Fibroblast of skin of right biceps (primary cell): Measurements from ENCODE around the gene GPATCH4.
A peak's percentile ranks its signal among the peaks of the same experiment; 100 is the strongest.
"Not testable (repeated sequence)": the region's sequence is repeated elsewhere in the genome, so short reads cannot be mapped to it uniquely, and the experiment has no call there.

Source experiments
- DNase-seq: peaks from one replicate; pipeline ENCODE4 v3.0.0-alpha.2; 2013

The GPATCH4 gene

DNA sequence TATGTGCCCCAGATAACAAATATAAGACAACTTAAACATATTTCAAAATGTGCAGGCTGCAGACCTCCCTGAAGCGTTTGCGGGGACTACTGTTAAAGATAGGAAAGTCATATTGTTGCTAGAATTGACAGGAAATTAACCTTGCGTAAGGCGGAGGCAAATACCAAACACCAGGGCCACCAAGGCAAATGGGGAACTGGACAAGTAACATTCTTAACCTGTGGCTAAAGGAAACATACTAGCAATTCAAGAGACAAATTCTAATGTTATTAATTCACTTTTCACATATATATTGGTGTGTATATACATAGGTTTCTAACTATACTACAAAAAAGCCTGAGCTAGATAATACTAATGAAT is 24.8 kb upstream of the GPATCH4 start:
- DNase-seq: no peak

DNA sequence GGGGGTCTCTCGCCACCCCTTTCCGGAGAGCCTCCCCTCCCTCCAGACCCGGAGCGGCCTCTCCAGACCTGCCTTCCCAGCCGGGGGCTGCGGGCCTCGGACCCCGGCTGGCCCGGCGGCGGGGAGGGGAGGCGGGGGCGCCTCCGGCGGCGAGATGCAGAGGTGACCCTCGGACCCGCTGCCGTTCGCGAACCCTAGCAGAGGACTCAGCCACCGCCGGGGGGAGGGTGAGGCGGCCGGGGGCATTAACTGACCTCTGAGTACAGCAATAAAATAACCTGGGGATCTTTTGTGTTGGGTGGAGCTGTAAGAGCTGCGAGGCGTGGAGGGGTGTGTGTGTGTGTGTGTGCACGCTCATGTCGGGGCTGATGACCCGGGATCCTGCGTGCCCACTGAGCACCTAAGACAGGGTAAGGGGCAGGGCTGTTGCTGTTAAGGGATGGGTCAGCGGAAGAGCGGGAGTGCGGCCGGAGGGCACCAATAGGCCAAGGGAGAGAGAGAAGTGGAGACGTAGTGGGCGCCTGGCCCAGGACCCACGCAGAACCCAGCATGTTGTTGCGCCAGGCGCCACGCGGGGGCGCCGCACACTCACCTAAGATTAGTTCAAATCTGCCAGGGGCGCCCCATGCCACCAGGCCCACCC is 24.3 kb upstream of the GPATCH4 start:
- peak; percentile 14 for DNase-seq

DNA sequence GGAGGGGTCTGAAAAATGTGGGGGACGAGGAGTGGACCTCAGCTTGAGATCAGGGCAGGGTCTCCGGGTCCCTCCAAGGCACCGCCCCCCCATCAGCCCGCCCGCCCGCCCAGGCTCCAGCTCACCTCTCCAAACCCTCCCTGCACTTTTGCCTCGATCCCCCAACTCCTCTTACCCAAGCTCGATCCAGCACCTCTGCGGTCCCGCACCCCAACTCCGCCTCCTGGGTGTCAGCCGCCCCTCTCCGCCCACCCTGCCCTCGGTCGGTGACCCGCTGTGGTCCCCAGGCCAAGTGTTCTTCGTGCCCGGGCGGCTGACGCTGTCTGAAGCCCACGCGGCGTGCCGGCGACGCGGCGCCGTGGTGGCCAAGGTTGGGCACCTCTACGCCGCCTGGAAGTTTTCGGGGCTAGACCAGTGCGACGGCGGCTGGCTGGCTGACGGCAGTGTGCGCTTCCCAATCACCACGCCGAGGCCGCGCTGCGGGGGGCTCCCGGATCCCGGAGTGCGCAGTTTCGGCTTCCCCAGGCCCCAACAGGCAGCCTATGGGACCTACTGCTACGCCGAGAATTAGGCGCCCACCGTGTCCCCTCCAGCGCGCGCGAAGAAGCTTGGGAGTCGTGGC is 23.6 kb upstream of the GPATCH4 start:
- DNase-seq: no peak

DNA sequence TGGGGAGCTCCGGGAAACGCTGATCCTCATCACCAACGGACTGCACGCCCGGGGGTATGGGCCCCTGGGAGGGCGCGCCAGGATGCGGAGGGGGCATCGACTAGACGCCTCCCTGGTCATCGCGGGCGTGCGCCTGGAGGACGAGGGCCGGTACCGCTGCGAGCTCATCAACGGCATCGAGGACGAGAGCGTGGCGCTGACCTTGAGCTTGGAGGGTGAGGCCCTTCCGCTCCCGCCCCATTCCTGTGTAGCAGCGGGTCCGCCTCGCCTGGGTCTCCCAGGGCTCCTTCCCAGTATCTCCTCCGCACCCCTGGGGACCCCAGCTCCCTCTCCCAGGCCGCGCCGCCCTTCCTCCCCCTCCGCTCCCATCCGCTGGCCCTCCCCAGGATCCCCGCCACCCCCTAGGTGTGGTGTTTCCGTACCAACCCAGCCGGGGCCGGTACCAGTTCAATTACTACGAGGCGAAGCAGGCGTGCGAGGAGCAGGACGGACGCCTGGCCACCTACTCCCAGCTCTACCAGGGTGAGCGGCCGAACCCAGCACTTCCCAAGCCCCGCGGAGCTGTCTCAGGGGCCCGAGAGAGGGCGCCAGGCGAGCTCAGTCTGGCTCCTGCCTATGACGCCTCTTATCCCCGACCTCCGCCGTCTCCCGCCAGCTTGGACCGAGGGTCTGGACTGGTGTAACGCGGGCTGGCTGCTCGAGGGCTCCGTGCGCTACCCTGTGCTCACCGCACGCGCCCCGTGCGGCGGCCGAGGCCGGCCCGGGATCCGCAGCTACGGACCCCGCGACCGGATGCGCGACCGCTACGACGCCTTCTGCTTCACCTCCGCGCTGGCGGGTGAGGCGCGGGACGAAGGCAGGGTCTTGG is 22.9 kb upstream of the GPATCH4 start:
- DNase-seq: peak; percentile 48

DNA sequence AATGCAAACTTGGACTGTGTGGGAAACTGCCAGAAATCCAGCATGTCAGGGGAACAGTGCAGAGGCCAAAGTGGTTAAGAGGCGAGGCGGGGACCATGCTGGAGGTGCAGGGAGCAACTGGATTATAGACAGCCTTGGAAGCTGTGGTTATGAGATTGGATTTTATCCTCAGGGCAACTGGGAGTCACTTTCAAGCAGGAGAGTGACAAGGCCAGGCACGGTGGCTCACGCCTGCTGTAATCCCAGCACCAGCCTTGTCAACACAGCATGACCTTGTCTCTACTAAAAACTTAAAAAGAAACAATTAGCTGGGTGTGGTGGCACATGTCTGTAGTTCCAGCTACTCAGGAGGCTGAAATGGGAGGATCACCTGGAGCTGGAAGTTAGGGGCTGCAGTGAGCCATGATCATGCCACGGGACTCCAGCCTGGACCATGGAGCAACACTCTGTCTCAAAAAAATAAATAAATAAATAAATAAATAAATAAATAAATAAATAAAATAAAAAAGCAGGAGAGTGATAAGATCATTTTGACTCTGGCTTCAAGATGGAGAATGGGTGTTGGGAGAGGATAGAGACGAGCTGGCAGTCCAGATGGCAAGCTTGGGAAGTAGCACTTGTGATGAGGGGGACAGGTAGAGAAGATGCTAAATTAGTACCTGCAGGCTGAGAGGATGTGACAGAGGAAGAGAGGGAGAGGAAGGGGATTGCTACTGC is 21.5 kb upstream of the GPATCH4 start:
- DNase-seq: no peak

DNA sequence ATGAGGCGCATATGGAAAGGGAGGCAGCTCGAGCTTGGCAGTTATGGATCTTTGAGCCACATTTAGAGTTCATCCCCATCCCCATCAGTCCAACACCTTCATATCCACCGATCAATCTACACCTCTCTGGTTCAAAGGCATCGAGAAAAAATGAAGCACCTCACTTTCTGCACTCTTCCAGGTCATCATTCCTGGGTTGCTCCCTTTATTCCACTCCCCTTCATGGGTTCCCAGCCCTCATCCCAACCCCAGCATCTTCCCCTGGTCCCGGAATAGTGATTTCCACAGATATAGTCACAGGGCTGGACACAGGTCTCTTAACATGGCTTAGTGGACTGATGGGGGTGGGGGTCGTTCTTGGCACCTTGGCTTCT is 18.3 kb upstream of the GPATCH4 start:
- DNase-seq: no peak

DNA sequence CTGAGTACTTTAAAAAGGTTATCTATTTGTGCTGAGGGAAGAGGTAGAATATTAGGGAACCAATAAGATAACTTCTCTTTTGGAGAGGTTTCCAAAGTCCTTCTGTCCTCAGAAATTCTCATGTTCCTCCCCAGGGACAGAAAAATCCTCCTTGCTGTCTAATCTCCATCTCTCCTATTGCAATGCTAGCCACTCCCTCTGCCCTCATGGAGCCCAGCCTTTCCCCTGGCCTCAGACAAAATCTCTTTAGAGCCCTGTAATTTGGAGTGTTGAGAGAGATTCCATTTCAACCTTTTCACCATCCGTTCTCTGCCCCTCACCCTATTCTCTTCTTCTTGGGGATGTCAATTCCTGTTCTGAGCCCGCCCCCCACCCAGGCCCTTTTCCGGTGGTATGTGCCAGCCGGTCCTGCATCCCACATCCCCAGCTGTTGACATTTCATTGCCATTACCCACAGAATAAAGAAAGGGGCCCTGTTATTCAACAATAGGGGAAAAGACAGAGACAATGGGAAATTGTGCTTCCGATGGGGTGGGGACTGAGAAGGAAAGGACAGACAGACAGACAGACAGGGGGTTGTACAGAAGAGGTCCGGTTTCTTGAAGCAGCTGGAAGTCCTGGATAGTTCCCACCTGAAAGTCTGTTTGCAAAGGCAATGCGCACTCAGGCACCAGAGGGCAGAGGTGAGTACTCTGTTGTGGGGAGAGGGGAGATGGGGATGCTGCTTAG is 17.7 kb upstream of the GPATCH4 start, which contains the start of gene HAPLN2:
TSS of gene HAPLN2 (plus strand) at position 563 of the 729 bp plus-strand sequence. CDS start 4,076 bp downstream, outside the sequence.
- peak; percentile 20 for DNase-seq

DNA sequence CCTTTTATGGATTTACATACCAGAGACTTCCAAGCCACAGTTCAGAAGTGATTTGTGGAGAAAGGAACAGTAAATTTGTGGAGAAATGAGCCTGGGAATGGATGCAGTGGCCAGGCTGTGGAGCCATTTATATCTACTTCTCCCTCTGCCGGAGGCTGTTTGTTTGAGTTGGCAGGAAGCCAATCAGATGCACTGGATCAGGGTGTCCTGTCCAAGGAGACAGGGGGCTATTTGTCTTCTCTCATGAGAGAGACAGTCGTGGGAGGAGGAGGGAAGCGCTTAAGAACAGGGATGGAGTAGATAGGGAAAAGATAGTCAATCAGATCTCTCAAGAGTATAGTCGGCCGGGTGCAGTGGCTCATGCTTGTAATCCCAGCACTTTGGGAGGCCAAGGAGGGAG is 15.2 kb upstream of the GPATCH4 start:
- peak; percentile 59 for DNase-seq

DNA sequence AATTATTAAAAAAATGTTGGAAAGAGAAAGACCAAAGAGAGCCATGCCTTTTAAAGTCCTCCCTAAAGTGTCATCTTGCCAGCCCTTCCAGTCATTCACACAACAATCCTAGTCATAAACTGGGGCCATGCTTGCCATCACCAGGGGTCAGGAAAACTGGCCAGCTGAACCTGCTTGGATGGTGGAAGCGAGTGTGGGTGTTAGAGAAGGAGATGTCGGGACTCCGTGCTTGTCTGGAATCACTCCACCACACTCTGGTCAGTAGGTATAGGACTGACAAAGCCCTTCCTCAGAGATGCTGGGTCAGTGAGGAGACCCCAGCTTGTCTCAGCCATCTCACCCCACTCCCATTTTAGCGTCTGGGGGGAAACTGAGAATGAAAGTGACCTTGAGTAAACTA is 14.7 kb upstream of the GPATCH4 start:
- DNase-seq: no peak

DNA sequence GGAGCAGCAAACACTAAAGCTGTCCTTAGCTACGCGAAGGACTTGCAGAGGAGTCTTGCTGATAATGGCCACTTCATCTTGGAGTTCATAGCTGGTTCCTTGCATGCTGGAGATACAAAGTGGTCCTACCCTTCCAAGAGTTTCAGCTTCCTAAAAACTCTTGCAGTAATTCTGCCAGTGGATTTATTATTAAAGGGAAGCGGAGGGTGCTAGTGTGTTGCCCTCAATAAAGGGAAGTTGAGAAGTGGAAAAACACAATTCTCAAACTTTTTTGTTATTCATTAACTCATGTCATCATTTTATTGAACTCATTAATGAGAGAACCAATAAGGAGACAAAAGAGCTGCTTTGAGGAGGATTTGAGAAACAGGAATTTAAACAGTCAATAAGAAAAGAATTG is 11.4 kb upstream of the GPATCH4 start:
- no peak for DNase-seq

DNA sequence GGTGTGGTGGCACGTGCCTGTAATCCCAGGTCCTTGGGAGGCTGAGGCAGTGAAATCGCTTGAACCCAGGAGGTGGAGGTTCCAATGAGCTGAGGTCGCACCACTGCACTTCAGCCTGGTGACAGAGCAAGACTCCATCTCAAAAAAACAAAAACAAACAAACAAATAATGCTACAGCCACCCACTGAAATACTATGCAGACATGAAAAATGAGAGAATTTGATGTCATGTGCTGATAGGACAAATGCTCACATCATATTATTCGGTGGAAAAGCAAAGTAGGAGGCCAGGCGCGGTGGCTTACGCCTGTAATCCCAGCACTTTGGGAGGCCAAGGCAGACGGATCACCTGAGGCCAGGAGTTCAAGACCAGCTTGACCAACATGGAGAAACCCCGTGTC is 8.8 kb upstream of the GPATCH4 start:
- DNase-seq: not testable (repeated sequence)

DNA sequence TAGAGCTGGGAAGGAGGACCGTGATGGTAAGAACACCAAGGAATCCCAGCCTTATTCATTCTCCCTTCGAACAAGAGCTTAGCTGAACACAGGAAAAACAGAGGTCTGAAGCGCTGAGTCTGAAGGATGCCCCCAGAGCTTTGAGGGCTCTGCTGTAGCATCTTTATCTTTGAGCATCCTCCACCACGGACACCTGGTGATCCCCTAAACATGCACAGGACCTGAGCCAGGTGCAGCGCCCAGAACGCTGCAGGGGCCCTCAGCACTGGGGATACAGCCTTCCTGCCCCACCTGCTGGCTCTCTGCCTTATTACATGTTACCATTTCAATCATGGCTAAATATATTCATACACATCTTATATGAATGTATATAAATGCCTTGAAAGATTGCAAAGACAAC is 7.7 kb upstream of the GPATCH4 start:
- no peak for DNase-seq

DNA sequence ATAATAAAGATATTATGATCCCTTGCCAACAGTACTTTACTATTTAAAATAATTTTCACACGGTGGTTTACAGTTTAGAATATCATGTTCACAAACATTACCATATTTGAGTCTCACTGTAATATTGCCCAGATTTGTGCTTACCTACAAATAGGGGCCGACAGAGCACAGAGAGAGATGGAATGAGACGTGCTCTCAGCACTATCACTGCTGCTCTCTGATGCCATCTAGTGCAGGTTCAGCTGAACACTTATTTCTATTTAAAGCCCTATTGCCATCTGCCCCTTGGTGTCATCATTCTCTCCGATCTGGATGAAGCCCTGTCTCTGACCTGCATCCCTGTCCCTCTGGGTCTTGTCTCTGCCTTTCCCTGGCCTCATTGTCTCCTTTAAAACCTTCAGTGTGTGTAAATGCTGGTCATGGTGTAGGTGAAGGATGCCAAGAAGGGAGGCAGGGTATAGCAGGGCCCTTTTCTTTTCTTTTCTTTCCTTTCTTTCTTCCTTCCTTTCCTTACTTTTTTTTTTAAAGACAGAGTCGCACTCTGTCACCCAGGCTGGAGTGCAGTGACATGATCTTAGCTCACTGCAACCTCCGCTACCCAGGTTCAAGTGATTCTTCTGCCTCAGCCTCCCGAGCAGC is 6.9 kb upstream of the GPATCH4 start:
- DNase-seq: peak; percentile 66

DNA sequence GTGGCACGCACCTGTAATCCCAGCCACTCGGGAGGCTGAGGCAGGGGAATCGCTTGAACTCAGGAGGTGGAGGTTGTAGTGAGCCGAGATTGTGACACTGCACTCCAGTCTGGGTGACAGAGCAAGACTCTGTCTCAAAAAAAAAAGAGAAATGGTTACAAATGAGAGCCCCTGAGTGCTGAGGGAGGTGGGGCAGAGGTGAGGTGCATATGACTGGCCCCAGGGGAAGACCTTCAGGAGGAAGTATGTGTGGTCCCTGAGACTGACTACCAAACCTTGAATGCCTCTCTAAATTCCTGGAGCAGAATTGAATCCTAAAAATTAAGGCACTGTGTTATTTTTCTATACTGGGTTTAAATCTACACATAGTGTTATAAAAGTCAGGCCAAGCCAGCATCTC is 6.1 kb upstream of the GPATCH4 start:
- DNase-seq: not testable (repeated sequence)

DNA sequence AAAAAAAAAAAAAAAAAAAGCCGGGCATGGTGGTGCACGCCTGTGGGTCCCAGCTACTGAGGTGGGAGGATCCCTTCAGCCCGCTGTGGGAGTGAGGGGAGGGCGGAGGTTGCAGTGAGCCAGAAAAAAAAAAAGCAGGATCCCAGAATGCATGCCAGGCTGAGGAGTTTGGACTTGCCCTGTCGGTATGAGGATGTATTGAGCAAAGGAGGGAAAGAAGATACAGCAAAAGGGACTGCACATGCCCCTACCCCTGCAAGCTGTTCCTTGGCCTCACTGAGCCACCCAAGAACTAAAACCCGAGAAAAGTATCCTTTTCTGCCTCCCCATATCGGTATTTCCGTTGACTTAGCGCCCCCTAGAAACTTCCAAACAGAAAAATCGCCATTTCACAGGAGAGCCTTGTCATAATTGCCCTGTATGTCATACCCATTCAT is 1.3 kb upstream of the GPATCH4 start:
- no peak for DNase-seq

DNA sequence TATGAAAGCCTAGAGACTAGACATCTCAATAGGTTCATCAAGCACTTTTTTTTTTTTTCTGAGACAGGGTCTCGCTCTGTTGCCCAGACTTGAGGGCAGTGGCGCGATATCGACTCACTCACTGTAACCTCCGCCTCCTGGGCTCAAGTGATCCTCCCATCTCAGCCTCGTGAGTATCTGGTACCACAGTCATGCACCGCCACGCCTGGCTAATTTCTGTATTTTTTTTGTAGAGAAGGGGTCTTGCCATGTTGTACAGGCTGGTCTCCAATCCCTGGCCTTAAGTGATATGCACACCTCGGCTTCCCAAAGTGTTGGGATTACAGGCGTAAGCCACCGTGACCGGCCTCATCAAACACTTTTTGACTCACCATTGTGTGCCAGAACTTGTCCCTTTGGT is 613 bp upstream of the GPATCH4 start:
- no peak for DNase-seq

DNA sequence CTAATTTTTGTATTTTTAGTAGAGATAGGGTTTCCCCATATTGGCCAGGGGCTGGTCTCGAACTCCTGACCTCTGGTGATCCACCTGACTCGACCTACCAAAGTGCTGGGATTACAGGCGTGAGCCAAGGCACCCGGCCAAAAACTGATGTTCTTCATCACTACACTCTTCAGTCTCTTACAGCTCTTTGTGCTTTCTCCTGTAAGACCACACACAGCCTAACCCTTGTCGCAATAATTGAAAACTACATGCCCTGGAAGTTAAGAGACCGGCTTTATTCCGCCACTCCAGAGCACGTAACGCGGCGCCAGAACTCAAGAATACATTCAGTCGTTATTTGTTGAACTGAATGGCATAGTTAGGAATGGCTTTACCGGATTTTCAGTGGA is 552 bp downstream of the GPATCH4 start:
- DNase-seq: no peak

DNA sequence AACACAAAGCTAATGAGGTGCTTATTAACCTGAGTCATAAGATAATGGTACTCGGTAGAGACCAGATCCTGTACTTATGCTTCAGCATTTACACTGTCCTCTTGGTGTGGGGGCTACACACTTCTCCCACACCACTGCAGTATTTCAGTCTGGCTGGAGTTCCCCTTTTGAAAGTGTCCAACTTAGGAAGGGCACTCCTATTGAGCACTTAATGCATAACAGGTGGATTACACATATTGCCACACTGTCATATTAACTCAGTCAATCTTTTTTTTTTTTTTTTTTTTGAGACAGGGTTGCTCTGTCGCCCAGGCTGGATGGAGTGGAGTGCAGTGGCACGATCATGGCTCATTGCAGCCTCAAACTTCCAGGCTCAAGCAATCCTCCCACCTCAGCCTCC is 1.5 kb downstream of the GPATCH4 start:
- DNase-seq: no peak

DNA sequence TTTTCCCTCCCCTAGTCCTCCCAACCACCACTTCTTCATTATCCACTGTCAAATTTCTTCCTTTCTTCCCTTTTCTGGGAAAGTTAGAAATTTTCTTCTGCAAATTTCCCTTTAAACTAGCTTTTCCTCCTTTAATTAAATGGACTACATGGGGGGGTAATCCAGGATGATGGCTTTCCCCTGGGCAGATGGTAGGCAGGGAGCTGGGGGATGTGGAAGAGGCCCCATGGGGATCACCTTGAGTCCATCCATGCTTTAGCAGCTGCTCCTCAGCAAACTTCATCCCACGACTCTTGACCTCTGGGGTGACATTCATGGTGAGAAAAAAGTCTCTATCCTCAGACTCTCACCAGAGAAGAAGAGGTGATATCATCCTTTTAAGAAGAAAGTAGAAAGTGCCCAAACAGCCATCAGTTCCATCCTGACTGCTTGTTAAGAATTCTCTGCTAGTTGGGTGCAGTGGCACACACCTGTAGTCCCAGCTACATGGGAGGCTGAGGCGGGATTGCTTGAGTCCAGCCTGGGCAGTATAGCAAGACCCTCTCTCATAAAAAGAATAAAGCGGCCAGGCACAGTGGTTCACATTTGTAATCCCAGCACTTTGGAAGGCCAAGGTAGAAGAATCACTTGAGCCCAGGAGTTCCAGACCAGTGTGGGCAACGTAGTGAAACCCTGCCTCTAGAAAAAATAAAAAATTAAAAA is 2.4 kb downstream of the GPATCH4 start:
- no peak for DNase-seq

DNA sequence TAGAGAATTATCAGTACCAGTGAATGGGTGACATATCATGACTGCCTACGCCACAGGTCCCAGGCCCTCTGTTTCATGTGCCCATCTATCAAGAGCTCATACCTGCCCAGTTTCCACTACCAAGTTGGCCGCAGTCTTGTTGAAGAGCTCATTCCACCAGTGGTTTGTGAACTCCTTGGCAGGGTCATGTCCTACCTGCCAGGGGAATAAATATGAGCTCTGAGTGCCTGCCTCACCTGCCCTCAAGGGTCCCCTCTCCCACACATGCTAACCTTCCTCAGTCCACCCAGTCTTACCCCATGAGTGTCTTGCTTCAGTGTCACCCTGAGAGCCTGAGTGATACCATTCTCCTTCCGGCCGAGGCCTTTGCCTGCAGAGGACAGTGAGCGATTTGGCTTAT is 3.2 kb downstream of the GPATCH4 start:
- DNase-seq: no peak

DNA sequence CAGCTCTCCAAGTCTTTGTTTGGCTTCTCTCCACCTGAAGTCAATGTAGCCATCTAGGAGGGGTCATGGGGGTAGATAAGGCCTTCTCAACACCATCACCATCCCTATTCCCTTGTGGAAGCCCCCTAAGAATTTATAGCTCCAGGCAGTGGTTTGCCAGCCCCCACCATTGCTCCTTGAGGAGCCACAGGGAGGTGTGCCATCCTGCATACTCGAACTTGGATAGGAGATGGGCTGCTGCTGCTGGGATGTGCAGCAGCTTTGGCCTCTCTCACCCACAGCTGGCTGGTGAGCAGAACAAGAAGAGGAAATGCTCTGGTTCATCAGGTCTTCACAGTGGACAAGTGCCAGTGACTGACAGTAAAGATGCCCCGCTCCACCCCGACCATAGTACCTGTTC is 4.9 kb downstream of the GPATCH4 start:
- no peak for DNase-seq

DNA sequence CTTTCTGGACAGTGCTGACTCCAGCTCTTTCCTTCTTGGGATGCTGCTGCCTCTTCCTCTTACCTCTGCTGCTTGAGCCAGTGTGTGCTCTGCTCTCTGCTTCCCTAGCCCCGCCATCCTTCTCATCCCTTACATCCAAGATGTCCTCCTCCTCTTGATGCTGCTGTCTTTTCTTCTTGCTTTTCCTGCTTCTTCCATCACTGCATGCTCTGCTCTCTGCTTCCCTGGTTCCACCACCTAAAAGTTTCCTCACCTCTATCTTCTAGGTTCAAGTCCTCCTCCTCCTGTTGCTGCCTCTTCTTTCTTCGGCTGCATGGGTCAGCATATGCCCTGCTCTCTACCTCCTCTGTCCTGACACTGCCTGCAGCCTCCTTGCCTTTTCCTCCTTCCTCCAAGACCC is 6.3 kb downstream of the GPATCH4 start:
- no peak for DNase-seq
